ENCODE measurements around the gene CHRM4. TPM values are rescaled to one million over a fixed set of nuclear protein-coding genes. Genes with fewer than 3 reads are reported as not detected.

The CHRM4 gene
- total RNA-seq, 2 donors from 2014 or later: 0.26 to 0.63 TPM

DNA sequence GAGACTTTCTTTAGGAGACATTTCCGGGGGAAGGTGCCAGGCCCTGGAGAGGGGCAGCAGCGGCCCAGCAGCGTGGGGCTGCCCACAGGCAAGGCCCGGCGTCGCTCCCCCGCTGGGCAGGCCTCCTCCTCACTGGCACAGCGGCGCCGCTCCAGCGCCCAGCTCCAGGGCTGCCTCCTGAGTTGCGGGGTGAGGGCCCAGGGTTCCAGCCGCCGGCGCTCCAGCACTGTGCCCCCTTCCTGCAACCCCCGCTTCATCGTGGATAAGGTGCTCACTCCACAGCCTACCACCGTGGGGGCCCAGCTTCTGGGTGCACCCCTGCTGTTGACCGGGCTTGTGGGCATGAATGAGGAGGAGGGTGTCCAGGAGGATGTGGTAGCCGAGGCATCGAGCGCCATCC lies 25.3 kb downstream of the CHRM4 start:
- Mint-ChIP-seq H3K4me3 (no peak overlapping the region), H3K36me3 (ENCODE audit: insufficient read depth in 2 of 2) (peaks cover 0 to 5% of the 10 kb centered on the region in 2 donors), H3K27ac (no peak overlapping the region), H3K9me3 (no peaks in the 10 kb centered on the region), H3K4me1 (ENCODE audit: low read depth) (peaks cover 39% of the 10 kb centered on the region), H3K27me3 (ENCODE audit: low read depth) (no peaks in the 10 kb centered on the region)
- no peak for ATAC-seq (replicated peaks in 1 of 2)
- DNase-seq: no peak

DNA sequence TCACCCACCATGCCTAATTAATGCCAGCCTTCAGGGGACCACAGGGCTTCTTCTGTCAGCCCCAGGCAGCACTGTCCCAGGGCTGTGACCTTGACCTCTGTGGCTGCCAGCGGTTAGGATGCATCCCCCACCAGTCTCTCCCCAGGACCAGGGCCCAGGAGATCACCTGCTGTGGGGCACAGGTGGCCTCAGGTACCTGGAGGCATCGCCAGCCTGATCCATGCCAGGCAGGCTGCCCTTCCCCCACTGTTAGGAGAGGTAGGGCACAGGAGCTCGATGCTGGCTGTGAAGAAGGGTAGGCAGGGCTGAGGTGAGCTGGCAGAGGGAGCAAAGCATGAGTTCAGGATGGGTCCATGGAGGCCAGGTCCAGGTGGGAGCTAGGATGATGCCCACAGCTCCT lies 26.8 kb downstream of the CHRM4 start:
- Mint-ChIP-seq H3K36me3 (ENCODE audit: insufficient read depth in 2 of 2) (peaks cover 0 to 5% of the 10 kb centered on the region in 2 donors), H3K9me3 (no peaks in the 10 kb centered on the region), H3K4me1 (ENCODE audit: low read depth) (peaks cover 49% of the 10 kb centered on the region)

DNA sequence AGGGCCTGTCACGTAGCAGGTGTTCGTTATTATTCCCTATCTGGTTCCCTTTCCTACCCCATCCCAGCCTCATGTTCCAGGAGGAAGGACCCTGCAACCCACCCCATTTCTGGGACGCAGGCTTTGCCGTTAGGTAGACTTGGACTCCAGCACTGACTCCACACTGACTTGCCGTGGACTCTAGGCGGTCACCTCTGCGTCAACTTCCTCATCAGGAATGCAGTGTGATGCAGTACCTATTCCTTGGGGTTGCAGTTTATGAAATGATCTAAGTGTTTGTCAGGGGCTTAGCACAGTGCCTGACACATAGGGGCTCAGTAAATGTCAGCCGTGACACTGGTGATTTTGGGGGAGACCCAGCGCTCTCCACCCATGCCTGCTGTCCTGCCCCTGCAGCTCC lies 27.5 kb downstream of the CHRM4 start:
- peaks cover 0 to 2% of the 10 kb centered on the region in 2 donors for H3K36me3 Mint-ChIP-seq (ENCODE audit: insufficient read depth in 2 of 2)
- H3K27ac Mint-ChIP-seq: no peak overlapping the region
- H3K4me3 Mint-ChIP-seq: no peak overlapping the region
- no peak for ATAC-seq (replicated peaks in 1 of 2)
- H3K9me3 Mint-ChIP-seq: no peaks in the 10 kb centered on the region
- H3K27me3 Mint-ChIP-seq (ENCODE audit: low read depth): no peaks in the 10 kb centered on the region
- H3K4me1 Mint-ChIP-seq (ENCODE audit: low read depth): peaks cover 47% of the 10 kb centered on the region
- DNase-seq: no peak

More for the DNA sequence above, 26.8 kb downstream of the CHRM4 start:
- Mint-ChIP-seq H3K27ac (no peak overlapping the region), H3K4me3 (no peak overlapping the region), H3K27me3 (ENCODE audit: low read depth) (no peaks in the 10 kb centered on the region)
- ATAC-seq (replicated peaks in 1 of 2): no peak
- DNase-seq: no peak

DNA sequence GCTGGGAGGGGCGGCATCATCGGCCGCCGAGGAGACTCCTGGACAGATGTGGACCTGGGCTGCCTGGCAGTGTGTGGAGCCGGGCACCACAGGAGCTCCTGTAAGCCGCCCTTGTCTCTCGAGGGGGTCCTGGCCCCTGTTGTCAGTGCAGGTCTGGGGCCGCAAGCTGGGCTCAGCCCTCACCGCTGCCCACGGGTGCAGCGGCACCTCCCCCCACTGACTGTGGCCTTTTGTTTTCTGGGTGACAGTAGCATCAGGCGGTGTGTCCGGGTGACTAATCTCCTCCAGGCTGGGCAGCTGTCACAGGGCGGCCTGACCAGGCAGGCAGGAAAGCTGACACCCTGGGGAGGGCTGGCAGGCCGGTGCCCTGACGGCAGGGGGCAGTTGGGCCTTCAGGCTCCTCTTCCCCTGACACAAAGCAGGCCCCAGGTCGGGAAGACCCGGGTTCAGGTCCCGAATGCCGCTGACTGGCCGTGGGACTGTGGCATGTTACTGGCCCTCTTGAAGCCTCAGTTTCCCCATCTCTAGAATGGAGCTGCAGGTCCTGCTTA lies 28.0 kb downstream of the CHRM4 start:
- Mint-ChIP-seq H3K36me3 (ENCODE audit: insufficient read depth in 2 of 2) (peaks cover 0 to 2% of the 10 kb centered on the region in 2 donors), H3K27ac (no peak overlapping the region), H3K4me1 (ENCODE audit: low read depth) (peaks cover 42% of the 10 kb centered on the region), H3K27me3 (ENCODE audit: low read depth) (no peaks in the 10 kb centered on the region), H3K4me3 (no peak overlapping the region), H3K9me3 (no peaks in the 10 kb centered on the region)
- no peak for DNase-seq
- no peak for ATAC-seq (replicated peaks in 1 of 2)

DNA sequence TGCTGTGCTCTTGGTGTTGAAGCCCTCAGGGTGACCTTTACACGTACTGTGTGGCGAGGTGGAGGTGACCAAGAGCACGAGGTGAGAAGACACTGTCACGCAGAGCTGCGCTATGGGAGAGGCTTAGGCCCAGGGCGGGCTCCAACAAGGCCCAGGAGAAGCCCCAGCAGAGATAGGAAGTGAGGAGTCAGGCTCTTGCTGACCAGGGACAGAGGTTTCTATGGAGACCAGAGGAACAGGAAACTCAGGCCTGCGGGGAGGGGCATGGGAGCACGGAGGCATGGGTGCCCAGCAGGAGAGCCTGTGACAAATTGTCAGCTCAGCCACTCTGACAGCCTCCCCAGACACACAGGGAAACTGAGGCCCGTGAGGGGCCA lies 28.6 kb downstream of the CHRM4 start:
- ATAC-seq (replicated peaks in 1 of 2) (no peak), DNase-seq (no peak)
- Mint-ChIP-seq H3K4me3 (peak overlapping the region in 1 of 2 donors; percentile 88), H3K36me3 (ENCODE audit: insufficient read depth in 2 of 2) (peaks cover 0 to 2% of the 10 kb centered on the region in 2 donors), H3K27me3 (ENCODE audit: low read depth) (no peaks in the 10 kb centered on the region), H3K9me3 (no peaks in the 10 kb centered on the region), H3K4me1 (ENCODE audit: low read depth) (peaks cover 37% of the 10 kb centered on the region), H3K27ac (peak overlapping the region; percentile 82)

DNA sequence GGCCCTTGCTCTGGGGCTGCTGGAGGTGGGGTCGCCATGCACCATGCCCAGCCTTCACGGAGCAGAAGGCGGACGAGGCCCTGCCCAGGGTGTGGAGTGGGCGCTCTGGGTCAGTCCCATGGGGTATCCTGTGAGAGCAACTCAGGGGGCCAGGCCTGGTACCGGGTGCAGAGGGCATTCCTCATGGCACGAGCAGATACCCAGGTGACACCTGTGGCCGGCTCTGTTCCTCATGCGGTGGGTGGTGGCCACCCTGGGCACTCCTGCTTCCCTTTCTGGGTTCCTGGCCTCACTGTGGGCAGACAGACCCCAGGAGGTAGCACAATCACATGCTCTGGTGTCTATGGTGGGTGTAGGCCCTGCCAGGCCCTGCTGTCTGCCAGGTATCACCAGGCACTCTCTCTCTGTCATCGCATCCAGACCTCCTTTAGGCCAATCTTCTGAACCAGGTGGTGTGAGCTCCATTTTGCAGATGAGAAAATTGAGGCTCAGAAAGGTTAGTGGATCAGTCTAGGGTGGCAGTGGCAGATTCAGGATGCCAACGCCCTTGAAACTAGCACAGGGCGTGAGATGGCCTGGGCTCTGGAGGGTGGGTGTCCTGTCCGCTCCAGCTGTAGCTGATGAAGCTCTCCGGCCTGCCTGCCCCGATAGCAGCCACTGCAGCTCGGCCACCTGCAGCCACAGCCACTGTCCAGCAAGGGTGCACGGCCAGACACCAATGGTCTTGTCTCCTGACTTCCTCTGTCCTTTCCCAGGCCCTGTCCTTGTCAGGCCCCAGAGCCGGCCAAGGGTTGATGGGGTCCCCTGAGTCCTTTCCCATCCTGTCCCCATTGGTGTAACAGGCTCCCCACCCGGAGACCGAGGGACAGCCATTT lies 29.2 kb downstream of the CHRM4 start:
- Mint-ChIP-seq H3K4me1 (ENCODE audit: low read depth) (peaks cover 37% of the 10 kb centered on the region), H3K36me3 (ENCODE audit: insufficient read depth in 2 of 2) (peaks cover 0 to 2% of the 10 kb centered on the region in 2 donors), H3K27me3 (ENCODE audit: low read depth) (no peaks in the 10 kb centered on the region), H3K4me3 (peak overlapping the region; percentile 88 to 92), H3K9me3 (no peaks in the 10 kb centered on the region), H3K27ac (peak overlapping the region; percentile 82)
- no peak for ATAC-seq (replicated peaks in 1 of 2)
- no peak for DNase-seq

DNA sequence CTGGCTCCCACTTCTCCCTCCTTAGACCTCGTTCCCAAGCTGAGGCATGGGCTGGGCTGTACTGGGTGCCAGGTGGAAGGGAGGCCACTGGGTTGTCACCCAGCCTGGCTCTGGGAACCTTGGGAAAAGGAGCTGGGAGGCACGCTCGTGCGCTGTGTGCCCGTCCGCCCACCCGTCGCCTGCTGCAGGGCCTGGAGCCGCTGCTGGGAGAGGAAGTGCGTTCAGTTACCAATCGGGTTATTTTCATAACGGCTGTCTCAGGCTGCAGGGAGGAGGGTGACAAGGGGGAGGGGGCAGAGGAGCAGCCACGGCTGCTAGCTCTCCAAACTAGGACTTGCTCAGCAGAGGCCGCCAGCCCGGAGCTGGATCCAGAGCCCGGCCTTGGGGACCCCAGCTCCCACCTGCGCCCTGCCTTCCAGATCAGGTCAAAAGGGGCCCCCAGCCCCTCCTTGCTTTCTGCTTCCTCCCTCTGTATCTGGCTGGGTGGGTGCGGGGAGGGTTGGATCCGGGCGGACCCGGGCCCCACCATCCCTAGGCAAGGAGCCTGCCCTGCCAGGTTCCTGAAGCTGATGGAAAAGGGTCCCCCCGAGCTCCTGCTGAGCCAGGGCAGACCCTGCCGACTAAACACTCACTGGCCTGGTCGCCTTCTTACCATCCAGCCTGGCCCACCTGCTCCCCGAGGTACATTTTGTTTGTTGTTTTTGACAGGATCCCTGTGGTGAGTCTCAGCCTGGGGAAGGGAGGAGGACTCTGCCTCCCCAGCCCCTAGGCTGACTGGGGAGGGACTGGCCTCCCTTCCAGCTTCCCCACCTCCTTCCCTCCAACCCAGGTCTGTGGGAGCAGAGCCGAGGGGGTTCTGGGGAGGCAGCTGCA lies 30.1 kb downstream of the CHRM4 start:
- peak; percentile 73 to 76 for DNase-seq
- H3K4me1 Mint-ChIP-seq (ENCODE audit: low read depth): peaks cover 39% of the 10 kb centered on the region
- H3K36me3 Mint-ChIP-seq (ENCODE audit: insufficient read depth in 2 of 2): peaks cover 0 to 2% of the 10 kb centered on the region in 2 donors
- H3K27me3 Mint-ChIP-seq (ENCODE audit: low read depth): no peaks in the 10 kb centered on the region
- peak; percentile 93 to 94 for ATAC-seq (replicated peaks in 1 of 2)
- peak overlapping the region; percentile 88 to 92 for H3K4me3 Mint-ChIP-seq
- peak overlapping the region; percentile 97 for H3K27ac Mint-ChIP-seq
- no peaks in the 10 kb centered on the region for H3K9me3 Mint-ChIP-seq

DNA sequence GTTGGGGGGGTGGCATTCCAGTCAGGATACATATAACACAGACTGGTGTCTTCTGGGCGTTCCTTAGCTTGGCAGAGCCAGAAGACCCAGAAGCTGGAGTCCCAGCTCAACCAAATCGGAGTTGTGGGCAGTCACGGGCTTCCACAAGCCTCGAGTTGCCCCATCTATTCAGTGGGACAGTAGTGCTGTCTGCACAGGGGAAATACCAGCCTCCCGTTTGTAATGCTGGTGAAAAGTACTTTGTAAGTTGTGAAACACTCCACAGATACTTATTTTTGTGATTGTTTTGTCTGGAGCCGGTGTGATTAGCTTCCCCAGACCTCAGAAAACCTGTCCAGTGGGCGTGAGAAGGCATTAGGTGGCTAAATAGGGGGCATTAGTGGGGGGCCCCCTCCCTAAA lies 30.7 kb downstream of the CHRM4 start:
- Mint-ChIP-seq H3K27ac (peak overlapping the region; percentile 97), H3K4me3 (peak overlapping the region; percentile 88 to 92), H3K36me3 (ENCODE audit: insufficient read depth in 2 of 2) (peaks cover 0 to 2% of the 10 kb centered on the region in 2 donors), H3K4me1 (ENCODE audit: low read depth) (peaks cover 46% of the 10 kb centered on the region), H3K9me3 (no peaks in the 10 kb centered on the region), H3K27me3 (ENCODE audit: low read depth) (no peaks in the 10 kb centered on the region)
- no peak for DNase-seq
- peak; percentile 32 to 42 for ATAC-seq (replicated peaks in 1 of 2)

DNA sequence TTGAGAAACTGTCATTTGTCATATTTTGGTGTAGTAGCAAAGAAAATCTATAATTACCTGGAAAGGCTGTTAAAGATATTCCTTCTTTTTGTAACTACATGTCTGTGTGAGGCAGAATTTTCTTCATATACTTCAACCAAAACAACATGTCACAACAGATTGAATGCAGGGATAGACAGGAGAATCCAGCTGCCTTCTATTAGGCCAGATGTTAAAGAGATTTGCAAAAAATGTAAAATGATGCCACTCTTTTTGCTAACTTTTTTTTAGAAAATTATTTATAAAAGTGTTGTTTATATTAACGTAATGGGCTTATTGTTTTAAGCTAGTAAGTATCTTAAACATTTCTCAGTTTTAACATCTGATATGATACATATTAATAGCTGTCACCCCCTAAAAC lies 31.6 kb downstream of the CHRM4 start:
- H3K27ac Mint-ChIP-seq: peak overlapping the region; percentile 63
- peaks cover 51% of the 10 kb centered on the region for H3K4me1 Mint-ChIP-seq (ENCODE audit: low read depth)
- DNase-seq: no peak
- peaks cover 0 to 2% of the 10 kb centered on the region in 2 donors for H3K36me3 Mint-ChIP-seq (ENCODE audit: insufficient read depth in 2 of 2)
- ATAC-seq (replicated peaks in 1 of 2): no peak
- no peaks in the 10 kb centered on the region for H3K27me3 Mint-ChIP-seq (ENCODE audit: low read depth)
- H3K9me3 Mint-ChIP-seq: no peaks in the 10 kb centered on the region
- peak overlapping the region in 1 of 2 donors; percentile 92 for H3K4me3 Mint-ChIP-seq

DNA sequence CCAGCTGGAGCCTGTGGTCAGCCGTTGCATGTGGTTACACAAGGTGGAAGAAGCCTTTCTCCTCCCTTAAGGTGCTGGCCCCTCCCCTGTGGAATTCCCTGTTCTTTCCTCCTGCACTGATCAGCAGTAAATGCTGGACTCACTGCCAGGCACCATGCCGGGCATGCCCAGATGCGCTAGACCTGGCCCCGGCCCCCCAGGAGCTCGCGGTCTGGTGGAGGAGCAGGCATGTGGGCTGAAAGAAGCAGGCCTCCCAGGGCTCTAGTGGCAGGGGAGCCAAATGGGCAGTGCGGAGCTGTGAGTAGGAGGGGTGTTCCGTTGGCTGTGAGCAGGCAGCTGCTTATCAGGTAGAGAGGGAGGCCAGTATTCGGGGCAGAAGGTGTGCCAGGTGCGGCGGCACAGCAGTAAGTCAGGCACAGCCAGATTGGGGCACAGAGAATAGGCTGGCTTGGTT lies 34.1 kb downstream of the CHRM4 start:
- Mint-ChIP-seq H3K27me3 (ENCODE audit: low read depth) (no peaks in the 10 kb centered on the region), H3K27ac (peak overlapping the region; percentile 21), H3K9me3 (no peaks in the 10 kb centered on the region), H3K36me3 (ENCODE audit: insufficient read depth in 2 of 2) (no peaks in the 10 kb centered on the region), H3K4me1 (ENCODE audit: low read depth) (peaks cover 68% of the 10 kb centered on the region), H3K4me3 (no peak overlapping the region)
- ATAC-seq (replicated peaks in 1 of 2): no peak
- DNase-seq: no peak

DNA sequence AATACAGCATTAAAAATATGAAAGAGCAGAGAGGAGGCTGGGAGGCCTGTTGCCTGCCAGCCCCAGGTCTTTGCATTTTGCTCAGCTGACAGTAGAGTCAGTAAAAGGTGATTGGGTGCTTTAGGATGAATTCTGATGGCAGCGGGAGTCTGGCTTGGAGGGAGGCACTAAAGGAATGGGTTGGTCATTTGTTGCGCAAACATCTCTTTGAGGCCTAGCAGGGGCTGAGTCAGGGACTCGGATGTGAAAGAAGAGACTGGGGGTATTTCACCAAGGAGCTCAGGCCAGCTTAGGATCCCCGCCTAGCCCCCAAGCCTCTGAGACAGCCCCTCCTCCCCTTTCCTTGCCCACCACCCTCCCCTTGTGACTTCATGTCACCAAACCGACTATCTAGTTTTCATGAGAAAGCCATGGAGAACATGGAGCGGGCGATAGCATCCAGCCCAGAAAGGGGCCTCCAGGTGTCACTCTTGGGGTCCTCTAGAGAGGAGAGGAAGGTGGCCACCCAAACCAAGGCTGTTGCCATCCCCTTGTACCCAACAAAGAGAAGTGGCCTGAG lies 34.6 kb downstream of the CHRM4 start:
- H3K4me3 Mint-ChIP-seq: no peak overlapping the region
- peak overlapping the region; percentile 92 for H3K27ac Mint-ChIP-seq
- no peaks in the 10 kb centered on the region for H3K27me3 Mint-ChIP-seq (ENCODE audit: low read depth)
- H3K9me3 Mint-ChIP-seq: no peaks in the 10 kb centered on the region
- H3K4me1 Mint-ChIP-seq (ENCODE audit: low read depth): peaks cover 66% of the 10 kb centered on the region
- no peak for DNase-seq
- no peaks in the 10 kb centered on the region for H3K36me3 Mint-ChIP-seq (ENCODE audit: insufficient read depth in 2 of 2)
- no peak for ATAC-seq (replicated peaks in 1 of 2)

DNA sequence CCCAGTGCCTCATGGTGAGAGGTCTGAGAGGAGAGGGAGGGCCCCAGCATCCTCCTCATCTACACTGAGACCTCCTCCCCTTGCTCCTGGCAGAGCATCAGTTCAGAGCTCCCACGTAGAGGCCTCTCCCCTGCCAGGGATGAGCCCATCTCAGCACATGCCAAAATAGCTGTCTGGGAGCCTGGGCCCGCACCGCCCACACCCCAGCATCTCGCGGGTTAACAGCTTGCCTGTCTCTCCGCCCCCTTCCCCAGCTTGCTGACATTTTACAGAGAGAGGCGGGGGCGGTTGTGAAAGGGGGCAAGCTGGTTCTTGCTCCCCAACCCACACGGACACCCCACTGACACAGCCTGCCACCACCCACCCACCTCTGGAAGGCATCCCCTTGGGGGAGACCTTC lies 37.9 kb downstream of the CHRM4 start:
- Mint-ChIP-seq H3K36me3 (ENCODE audit: insufficient read depth in 2 of 2) (no peaks in the 10 kb centered on the region), H3K4me1 (ENCODE audit: low read depth) (peaks cover 85% of the 10 kb centered on the region), H3K27me3 (ENCODE audit: low read depth) (no peaks in the 10 kb centered on the region), H3K4me3 (peak overlapping the region; percentile 80 to 95), H3K27ac (peak overlapping the region; percentile 86), H3K9me3 (no peaks in the 10 kb centered on the region)
- DNase-seq (peak; percentile 66 to 76), ATAC-seq (replicated peaks in 1 of 2) (peak; percentile 37 to 50)

Measured in activated T-cell treated with anti-CD3 and anti-CD28 coated beads, Interleukin-2, amount 50 U/mL, for 72 hours (primary cell).